Left ventricle myocardium superior (tissue), 1 donor: ENCODE measurements around the gene SORCS1. TPM values are rescaled to one million over a fixed set of nuclear protein-coding genes. Genes with fewer than 3 reads are reported as not detected.
"Not testable (repeated sequence)": the region's sequence is repeated elsewhere in the genome, so short reads cannot be mapped to it uniquely, and the experiment has no call there.

Experiments
- ATAC-seq: fragments of 200-7000 bp; cut with Tn5 transposase; one replicate; pipeline ENCODE4 v1.9.1; 2020; ENCODE audit warnings: mild to moderate bottlenecking, moderate library complexity
- DNase-seq: peaks from one replicate; pipeline ENCODE4 v3.0.0-alpha.2; 2020
- intact Hi-C: fragments of 100-400 bp; cut with micrococcal nuclease; formaldehyde crosslinking; loops from one replicate; pipeline ENCODE4 v1.11.0; 2022
- total RNA-seq: library from RNA; stranded (reverse); fragmentation: NEBNext Ultra II Directional; extraction: Animal tissue kit (Norgen Biotek cat#: 25700); gene quantifications from one replicate; pipeline ENCODE4 v1.2.1, GENCODE V29; 2021
- donor health status: DM: no; HTN: yes; CAD: no; lungs with severe emphysema.

SORCS1 gene
- total RNA-seq, 1 donor from 2014 or later, result 2.3 TPM

- ATAC-seq (no peak), DNase-seq (no peak)
- intact Hi-C loops, result no loop called here
These were observed 105.3 kb downstream of the SORCS1 start for GRCh38 chr10:107059068-107059804.

- DNase-seq (no peak), ATAC-seq (no peak)
- intact Hi-C loops, result no loop called here
These were observed 106.2 kb downstream of the SORCS1 start for GRCh38 chr10:107058331-107058730.

GRCh38 chr10:107056182-107056581, 108.3 kb downstream of the SORCS1 start:
- DNase-seq (no peak), ATAC-seq (peak; percentile 66)
- intact Hi-C loops, result no loop called here

DNA sequence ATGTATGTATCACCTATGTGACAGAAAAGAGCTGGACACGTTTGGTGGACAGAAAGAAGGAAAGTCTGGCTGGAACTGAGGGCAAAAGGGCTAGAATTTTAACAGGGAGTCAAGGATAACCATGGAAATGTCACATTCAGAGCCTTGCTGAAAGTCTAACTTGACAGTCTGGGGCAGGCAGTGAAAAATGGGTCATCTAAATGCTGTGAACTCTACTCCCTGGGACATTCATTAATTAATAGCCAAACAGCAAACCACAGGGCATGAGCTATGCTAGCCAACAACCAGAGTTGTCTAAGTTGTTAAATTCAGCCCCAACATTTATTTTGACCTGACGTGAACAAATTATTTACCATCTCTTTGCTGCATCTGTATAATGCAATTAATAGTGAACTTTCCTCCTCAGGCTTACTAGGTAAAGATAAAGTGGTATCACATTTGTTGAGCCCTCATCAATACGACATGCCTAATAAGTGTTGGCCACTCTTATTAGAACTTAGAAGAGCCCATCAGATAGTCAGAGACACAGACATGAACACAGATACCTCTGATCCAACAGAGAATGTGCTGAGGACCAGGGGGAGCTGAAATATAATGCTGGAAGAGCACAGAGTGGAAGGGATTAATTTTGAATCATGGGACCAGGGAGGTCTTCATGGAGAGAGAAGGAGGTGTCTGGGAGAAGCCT, 109.9 kb downstream of the SORCS1 start:
- no peak for DNase-seq
- intact Hi-C loops, result no loop called here
- no peak for ATAC-seq

GRCh38 chr10:107051769-107052168, 112.7 kb downstream of the SORCS1 start:
- intact Hi-C loops, result no loop called here
- DNase-seq (no peak), ATAC-seq (no peak)

- DNase-seq, result no peak
- intact Hi-C loops, result no loop called here
- no peak for ATAC-seq
These were observed 121.0 kb downstream of the SORCS1 start for GRCh38 chr10:107043461-107043860.

- no peak for DNase-seq
- ATAC-seq, result no peak
- intact Hi-C loops, result no loop called here
These were observed 127.0 kb downstream of the SORCS1 start for GRCh38 chr10:107037192-107038122.

DNA sequence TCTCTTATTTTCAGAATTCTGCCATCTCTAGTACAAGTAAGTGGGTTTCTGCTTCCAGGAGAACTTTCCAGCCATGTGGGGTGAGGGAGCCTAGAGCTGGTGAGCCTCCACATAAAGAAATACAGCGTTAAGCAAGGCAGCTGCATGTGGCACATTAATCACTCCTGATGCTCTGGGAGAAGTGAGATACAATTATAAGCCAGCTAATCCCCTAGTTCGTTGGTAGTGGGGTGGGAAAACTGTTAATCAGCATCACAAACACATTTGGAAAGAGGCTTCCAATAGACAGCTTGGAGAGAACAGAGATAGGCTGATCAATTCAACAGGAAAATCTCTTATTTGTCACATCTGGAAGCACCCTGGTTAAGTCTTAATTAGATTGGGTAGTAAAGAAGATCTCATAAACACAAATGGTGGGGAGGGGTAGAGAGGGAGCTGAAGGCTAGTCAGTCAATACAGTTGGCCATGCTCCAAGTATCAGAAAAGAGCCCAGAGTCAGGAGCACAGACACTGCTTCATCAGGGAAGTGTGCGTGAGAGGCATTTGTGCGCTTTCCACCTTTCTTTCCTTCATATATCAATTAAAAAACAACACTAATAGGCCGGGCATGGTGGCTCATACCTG, 130.6 kb downstream of the SORCS1 start:
- DNase-seq (no peak), ATAC-seq (no peak)
- intact Hi-C loops, result no loop called here

- intact Hi-C loops, result no loop called here
- ATAC-seq, result no peak
- no peak for DNase-seq
These were observed 131.7 kb downstream of the SORCS1 start for GRCh38 chr10:107032700-107033401.

GRCh38 chr10:107031931-107032699, 132.4 kb downstream of the SORCS1 start:
- no peak for DNase-seq
- intact Hi-C loops, result no loop called here
- ATAC-seq, result no peak

DNA sequence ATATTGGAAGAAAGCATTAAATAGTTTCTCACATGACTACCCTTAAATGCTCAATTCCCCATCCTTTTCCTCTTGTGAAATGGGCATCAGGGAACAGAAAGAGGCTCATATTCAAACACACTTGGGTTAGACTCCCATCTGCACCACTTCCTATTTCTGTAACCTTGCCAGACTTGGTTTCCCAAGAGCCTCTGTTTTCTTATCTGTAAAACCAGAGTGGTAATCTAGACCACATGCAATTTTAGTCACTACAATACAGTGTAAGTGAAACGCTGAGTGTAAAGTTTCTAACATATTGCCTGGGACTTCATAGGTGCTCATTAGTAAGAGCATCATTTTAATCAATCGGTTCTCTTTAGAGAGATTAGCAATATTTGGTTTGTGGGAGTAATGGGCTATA, 136.3 kb downstream of the SORCS1 start:
- DNase-seq (no peak), ATAC-seq (no peak)
- intact Hi-C loops, result no loop called here

GRCh38 chr10:107025676-107026075, 138.8 kb downstream of the SORCS1 start:
- intact Hi-C loops, result no loop called here
- DNase-seq, result no peak
- ATAC-seq, result no peak

DNA sequence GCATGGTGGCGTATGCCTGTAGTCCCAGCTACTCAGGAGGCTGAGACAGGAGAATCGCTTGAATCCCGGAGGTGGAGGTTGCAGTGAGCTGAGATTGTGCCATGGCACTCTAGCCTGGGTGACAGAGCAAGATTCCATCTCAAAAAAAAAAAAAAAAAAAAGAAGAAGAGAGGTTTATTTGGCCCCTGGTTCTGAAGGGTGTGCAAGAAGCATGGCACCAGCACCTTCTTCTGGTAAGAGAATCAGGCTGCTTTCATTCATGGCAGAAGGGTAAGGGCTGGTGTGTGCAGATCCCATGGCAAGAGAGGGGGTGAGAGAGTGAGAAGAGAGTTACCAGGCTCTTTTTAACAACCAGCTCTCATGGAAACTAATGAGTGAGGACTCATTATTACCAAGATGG, 140.5 kb downstream of the SORCS1 start:
- intact Hi-C loops, DNase-seq, ATAC-seq: not testable (repeated sequence)

DNA sequence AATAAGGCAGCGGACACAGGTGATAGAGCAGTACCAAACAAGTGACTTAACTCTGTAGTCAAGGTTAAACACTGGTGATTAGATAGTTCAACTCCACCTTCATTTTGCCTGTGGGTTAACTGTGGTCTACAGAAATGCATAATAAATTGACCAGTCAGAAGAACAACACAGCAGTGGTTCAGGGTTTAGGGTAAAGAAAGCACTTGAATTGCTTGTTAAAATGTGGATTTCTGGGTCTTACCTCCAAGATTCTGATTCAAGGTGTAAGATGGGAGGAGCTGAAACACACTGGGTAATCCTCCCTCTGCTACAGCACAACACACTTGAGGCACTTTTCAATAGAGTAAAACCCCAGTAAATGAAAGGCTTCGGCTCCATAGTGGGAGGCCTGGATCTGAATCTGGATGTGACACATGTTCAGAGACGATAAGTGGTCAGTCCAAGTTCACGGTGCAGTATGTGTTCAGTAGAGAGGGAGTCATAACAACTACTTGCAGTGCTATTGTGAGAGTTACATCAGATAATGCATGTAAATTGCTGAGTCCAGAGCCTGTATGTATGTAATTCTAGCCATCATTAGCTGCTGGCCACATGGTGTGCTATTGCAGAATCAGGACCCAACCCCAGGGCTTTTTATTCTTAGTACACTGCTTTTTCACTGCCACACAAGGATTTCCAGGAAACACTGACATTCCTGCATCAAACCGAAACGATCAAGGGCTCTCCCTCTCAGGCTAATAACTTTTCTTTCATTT, 141.7 kb downstream of the SORCS1 start:
- no peak for DNase-seq
- no peak for ATAC-seq
- intact Hi-C loops, result no loop called here

GRCh38 chr10:107019154-107019553, 145.4 kb downstream of the SORCS1 start:
- DNase-seq, result no peak
- ATAC-seq, result no peak
- intact Hi-C loops, result no loop called here

DNA sequence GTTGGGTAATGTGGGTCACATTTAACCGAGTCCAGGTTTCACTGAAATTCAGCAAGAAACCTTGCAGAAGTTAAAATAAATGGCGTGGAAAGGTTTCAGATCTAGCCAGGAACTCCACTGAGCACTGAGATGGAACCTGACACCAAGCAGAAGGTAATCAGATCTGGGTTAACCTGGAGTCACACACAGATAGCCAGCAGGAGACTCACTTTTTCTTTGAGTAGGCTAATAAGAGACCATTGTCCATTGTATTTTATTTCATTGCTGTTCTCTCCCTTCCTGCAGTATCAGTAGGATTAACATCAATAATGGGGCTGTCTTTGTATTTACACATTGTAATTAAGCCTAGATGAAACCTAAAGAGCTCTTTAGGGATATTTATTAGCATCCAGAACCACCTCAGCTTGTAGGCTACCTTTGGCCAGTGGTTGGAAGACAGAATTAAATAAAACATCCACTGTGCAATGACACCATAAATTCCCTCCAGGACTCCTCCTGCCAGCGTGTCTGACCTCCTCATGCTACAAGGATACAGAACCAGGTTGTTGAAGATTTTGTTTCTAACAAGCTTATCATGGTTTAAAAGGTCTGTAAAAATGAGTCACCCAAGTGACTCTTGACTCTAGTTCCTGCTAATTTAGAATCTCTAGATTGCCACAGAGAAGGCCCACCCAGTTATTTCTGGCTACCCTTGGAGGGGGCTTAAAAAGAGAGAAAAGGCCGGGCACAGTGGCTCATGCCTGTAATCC, 151.1 kb downstream of the SORCS1 start:
- no peak for ATAC-seq
- intact Hi-C loops, result no loop called here

DNA sequence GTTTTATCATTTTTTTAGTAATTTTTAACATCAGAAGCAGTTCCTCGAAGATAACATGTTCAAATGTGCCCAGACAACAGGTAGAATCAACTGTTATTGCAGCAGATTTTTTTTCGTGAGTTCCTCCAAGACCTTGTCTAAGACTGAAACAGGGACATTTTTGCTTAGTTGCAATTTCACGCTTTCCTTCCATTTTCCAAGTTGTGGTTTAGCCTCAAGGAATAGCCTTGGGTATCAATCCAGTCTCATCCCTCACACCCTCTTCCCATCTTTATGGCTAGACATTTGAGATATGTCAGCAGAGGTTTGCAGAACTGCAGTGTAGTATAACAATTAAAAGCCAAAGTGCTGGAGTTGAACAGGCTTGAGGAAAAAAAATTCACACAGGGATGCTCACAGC, 152.5 kb downstream of the SORCS1 start:
- no peak for ATAC-seq
- intact Hi-C loops, result no loop called here
- DNase-seq, result no peak

More for the DNA sequence above, 151.1 kb downstream of the SORCS1 start:
- DNase-seq, result no peak
